ENCODE results near the gene CTIF. TPM values are rescaled to one million over a fixed set of nuclear protein-coding genes. Genes with fewer than 3 reads are reported as not detected.

CTIF gene
- total RNA-seq, 4 donors from 2014 or later = 72.2 to 137 (median 86.5) TPM

DNA sequence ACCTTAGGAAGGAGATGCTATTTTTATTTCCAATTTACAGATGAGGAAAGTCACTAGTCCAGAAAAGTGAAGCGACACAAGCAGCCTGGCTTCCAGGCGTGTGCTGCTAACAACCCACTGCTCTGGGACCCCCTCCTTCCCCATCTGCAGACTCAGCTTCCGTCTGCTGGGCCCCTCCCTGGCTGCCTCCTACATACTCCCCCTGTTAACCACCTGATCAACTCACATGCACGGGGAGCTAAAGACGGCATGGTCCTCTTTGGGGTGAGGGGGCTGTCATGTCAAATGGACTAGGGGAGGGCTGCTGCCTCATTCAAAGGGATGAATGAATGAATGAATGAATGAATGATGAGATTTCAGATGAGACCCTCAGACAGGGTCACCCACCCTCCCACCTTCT lies 184.2 kb downstream of the CTIF start:
- Histone ChIP-seq H3K27me3 (no peaks in the 10 kb centered on the region), H3K4me3 (no peak overlapping the region), H3K9me3 (peaks cover 0 to 7% (median 0%) of the 10 kb centered on the region in 4 donors), H3K36me3 (peaks cover 0 to 14% (median 0%) of the 10 kb centered on the region in 3 donors), H3K27ac (no peak overlapping the region), H3K4me1 (peaks cover 0 to 14% (median 4%) of the 10 kb centered on the region in 4 donors)
- 85 to 98% methylated on average over 5 of the region's 5 CpGs for WGBS, 2 donors
- DNase-seq (ENCODE audit: low spot score in 2 of 2) = no peak
- TF ChIP-seq, protein P1, sequence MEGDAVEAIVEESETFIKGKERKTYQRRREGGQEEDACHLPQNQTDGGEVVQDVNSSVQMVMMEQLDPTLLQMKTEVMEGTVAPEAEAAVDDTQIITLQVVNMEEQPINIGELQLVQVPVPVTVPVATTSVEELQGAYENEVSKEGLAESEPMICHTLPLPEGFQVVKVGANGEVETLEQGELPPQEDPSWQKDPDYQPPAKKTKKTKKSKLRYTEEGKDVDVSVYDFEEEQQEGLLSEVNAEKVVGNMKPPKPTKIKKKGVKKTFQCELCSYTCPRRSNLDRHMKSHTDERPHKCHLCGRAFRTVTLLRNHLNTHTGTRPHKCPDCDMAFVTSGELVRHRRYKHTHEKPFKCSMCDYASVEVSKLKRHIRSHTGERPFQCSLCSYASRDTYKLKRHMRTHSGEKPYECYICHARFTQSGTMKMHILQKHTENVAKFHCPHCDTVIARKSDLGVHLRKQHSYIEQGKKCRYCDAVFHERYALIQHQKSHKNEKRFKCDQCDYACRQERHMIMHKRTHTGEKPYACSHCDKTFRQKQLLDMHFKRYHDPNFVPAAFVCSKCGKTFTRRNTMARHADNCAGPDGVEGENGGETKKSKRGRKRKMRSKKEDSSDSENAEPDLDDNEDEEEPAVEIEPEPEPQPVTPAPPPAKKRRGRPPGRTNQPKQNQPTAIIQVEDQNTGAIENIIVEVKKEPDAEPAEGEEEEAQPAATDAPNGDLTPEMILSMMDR (IDR thresholded peaks at IDR 0.05) = no peak
- no peak for TF ChIP-seq POLR2A (IDR thresholded peaks at IDR 0.05)
- no peak for TF ChIP-seq EP300 (IDR thresholded peaks at IDR 0.05)

DNA sequence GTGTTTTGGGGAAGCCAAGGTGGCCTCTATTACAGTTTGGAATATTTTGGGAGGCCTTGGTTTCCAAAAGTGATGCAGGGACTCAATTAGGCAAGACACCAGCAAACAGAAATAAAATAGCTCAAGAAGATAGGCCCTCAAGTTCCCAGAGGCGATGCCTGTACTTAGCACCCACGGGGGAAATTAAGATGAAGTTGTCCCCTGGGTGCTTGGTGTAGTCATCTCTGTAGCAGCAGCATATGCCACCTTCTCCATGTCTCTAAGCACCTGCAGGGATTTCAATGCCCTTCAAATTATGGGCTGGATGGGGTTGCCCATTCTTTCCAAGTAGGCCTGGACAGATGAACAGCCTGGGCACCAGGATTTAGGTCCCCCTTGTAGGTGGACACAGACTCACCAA lies 185.0 kb downstream of the CTIF start:
- no peak for TF ChIP-seq POLR2A (IDR thresholded peaks at IDR 0.05)
- no peak for TF ChIP-seq EP300 (IDR thresholded peaks at IDR 0.05)
- TF ChIP-seq, protein P1 (IDR thresholded peaks at IDR 0.05) = no peak
- Histone ChIP-seq H3K4me1 (peaks cover 0 to 14% (median 4%) of the 10 kb centered on the region in 4 donors), H3K27me3 (no peaks in the 10 kb centered on the region), H3K9me3 (peaks cover 0 to 7% (median 0%) of the 10 kb centered on the region in 4 donors), H3K4me3 (no peak overlapping the region), H3K27ac (no peak overlapping the region), H3K36me3 (peaks cover 0 to 6% (median 0%) of the 10 kb centered on the region in 3 donors)
- DNase-seq (ENCODE audit: low spot score in 2 of 2) = no peak
- WGBS, 2 donors = 92 to 93% methylated on average over 2 of the region's 2 CpGs

DNA sequence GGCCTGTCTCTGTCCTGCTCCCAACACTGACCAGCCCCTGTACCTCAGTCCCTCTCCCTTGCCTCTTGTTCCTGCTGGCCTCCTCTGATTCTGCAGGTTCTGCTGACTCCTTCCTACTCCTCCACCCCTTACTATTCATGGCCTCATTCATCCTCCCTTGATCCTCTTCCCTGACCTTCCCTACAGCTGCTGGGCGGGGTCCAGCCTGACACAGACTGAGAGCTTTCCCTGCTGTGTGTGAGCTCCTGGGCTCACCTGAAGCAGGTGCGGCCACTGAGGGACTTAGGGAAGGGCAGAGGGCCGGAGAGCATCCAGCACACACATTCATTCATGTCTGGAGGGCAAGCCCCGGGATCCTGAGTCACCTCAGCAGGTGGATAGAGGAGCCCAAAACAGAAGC lies 185.6 kb downstream of the CTIF start:
- Histone ChIP-seq H3K4me1 (peaks cover 0 to 14% (median 4%) of the 10 kb centered on the region in 4 donors), H3K9me3 (peaks cover 0 to 7% (median 0%) of the 10 kb centered on the region in 4 donors), H3K27me3 (no peaks in the 10 kb centered on the region), H3K4me3 (no peak overlapping the region), H3K27ac (no peak overlapping the region), H3K36me3 (peaks cover 0 to 6% (median 0%) of the 10 kb centered on the region in 3 donors)
- 94 to 96% methylated on average over 4 of the region's 4 CpGs for WGBS, 2 donors
- no peak for DNase-seq (ENCODE audit: low spot score in 2 of 2)
- no peak for TF ChIP-seq POLR2A (IDR thresholded peaks at IDR 0.05)
- TF ChIP-seq, protein P1 (IDR thresholded peaks at IDR 0.05) = no peak
- TF ChIP-seq EP300 (IDR thresholded peaks at IDR 0.05) = no peak

DNA sequence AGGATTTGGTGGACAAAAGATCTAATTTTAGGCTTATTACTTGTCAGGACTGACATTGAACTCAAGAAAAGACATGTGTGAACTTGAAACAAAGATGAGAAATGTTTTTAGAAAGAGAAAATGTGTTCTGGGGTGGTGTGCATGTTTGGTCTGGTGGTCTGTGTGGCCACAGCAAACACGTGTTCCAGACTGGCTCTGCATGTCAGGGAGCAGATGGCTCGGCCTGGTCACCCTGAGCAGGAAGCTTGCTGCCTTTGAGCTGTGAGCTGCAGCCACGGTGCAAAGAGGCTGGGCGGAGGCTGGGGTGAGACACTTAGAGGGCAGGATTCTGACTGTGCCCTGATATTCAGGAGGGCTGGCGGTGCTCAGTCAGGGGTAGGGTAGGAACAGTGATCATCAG lies 186.1 kb downstream of the CTIF start:
- TF ChIP-seq POLR2A (IDR thresholded peaks at IDR 0.05) = no peak
- TF ChIP-seq, protein P1 (IDR thresholded peaks at IDR 0.05) = no peak
- TF ChIP-seq EP300 (IDR thresholded peaks at IDR 0.05) = no peak
- Histone ChIP-seq H3K9me3 (peaks cover 0 to 7% (median 0%) of the 10 kb centered on the region in 4 donors), H3K4me3 (no peak overlapping the region), H3K27ac (no peak overlapping the region), H3K4me1 (peaks cover 0 to 14% (median 4%) of the 10 kb centered on the region in 4 donors), H3K36me3 (peaks cover 0 to 6% (median 0%) of the 10 kb centered on the region in 3 donors), H3K27me3 (no peaks in the 10 kb centered on the region)
- DNase-seq (ENCODE audit: low spot score in 2 of 2) = no peak
- WGBS, 2 donors = 77 to 87% methylated on average over 5 of the region's 5 CpGs

DNA sequence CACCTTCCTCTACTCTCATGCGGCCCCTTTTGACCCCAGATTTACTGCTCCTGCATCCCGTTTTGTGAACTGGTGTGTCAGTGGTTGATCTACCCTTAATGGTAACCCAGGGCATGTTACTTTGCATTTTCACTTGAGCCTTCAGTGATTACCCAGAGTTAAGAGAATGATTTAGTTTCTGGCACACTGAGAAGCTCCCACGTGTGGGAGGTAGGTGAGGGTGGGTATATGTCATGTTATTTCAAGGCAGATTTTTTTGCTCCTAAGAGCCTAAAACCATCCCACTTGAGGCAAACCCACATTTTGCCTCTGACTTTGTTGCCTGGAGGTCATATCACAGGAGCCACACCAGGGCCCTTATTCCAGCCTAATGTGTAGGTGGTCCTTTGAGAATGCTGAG lies 186.7 kb downstream of the CTIF start:
- H3K27me3 ChIP-seq = no peaks in the 10 kb centered on the region
- H3K4me1 ChIP-seq = peaks cover 0 to 8% (median 2%) of the 10 kb centered on the region in 4 donors
- TF ChIP-seq EP300 (IDR thresholded peaks at IDR 0.05) (no peak), POLR2A (IDR thresholded peaks at IDR 0.05) (no peak)
- TF ChIP-seq, protein P1 (IDR thresholded peaks at IDR 0.05) = no peak
- DNase-seq (ENCODE audit: low spot score in 2 of 2) = no peak
- H3K36me3 ChIP-seq = peaks cover 0 to 6% (median 0%) of the 10 kb centered on the region in 3 donors
- no peak overlapping the region for H3K4me3 ChIP-seq
- H3K27ac ChIP-seq = no peak overlapping the region
- peaks cover 0 to 7% (median 0%) of the 10 kb centered on the region in 4 donors for H3K9me3 ChIP-seq
- WGBS, 2 donors = 87% methylated on average over 3 of the region's 3 CpGs
